ENCODE results near the gene CLCF1. TPM values are rescaled to one million over a fixed set of nuclear protein-coding genes. Genes with fewer than 3 reads are reported as not detected.

CLCF1 gene
- polyA plus RNA-seq, 4 donors: 1.4 to 6.3 (median 3.0) TPM; not detected in 1

DNA sequence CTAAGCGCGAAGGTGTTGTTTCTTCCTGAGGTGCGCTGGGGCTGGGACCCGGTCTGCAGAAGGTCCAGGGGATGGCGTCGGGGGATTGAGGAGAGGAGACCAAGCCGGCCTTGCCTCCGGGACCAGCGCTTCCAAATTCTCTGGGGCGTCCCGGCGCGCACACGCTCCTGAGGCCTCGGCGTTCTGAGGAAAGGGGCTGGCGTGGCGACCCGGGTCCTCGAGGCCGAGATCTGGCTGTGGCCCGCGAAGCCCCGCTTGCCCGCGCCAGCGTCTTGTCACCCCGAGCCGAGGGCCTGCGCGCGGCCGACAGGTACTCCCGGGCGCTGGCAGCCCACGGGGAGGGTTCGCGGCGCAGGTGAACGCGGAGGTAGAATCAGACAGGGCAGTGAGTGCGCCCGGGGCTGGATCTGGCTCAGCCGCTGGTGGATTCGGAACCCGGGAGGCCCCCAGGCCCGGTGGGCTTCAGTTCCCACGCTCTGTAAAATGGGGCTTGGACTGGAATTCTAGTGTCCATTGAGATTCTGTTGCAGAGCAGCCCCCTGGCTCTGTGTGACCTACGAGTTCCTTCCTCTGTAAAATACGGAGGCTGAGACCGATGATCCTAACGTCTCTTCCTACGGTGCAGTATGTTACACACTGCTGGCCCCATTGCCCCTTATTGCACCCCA lies 55.4 kb downstream of the CLCF1 start:
- Histone ChIP-seq H3K36me3 (ENCODE audit: control insufficient read depth in 3 of 3, insufficient read depth in 2 of 3, low read depth in 1 of 3, low read length in 3 of 3) (peaks cover 0 to 17% (median 0%) of the 10 kb centered on the region in 3 donors), H3K9me3 (ENCODE audit: control insufficient read depth in 2 of 2, insufficient read depth in 1 of 2, low read depth in 1 of 2, low read length in 1 of 2) (no peaks in the 10 kb centered on the region), H3K27ac (ENCODE audit: low read depth in 1 of 3, low read length in 2 of 3) (peak overlapping the region in 1 of 3 donors; percentile 98), H3K27me3 (ENCODE audit: control insufficient read depth in 3 of 3, insufficient read depth in 3 of 3, low read length in 3 of 3) (no peaks in the 10 kb centered on the region), H3K4me3 (ENCODE audit: low read depth in 1 of 3, low read length in 3 of 3) (peak overlapping the region; percentile 63 to 85 (median 78)), H3K4me1 (ENCODE audit: control insufficient read depth in 3 of 3, insufficient read depth in 2 of 3, low read depth in 1 of 3, low read length in 2 of 3) (peaks cover 0 to 21% (median under 1%) of the 10 kb centered on the region in 3 donors)
- DNase-seq (peak in 1 of 2 donors; percentile 54), FAIRE-seq (no peak)
- WGBS, 3 donors: 0% methylated on average over 37 to 53 of the region's 53 CpGs

GRCh38 chr11:67317205-67317887 lies 56.1 kb downstream of the CLCF1 start:
- H3K9me3 ChIP-seq (ENCODE audit: control insufficient read depth in 2 of 2, insufficient read depth in 1 of 2, low read depth in 1 of 2, low read length in 1 of 2): no peaks in the 10 kb centered on the region
- H3K4me3 ChIP-seq (ENCODE audit: low read depth in 1 of 3, low read length in 3 of 3): peak overlapping the region; percentile 63 to 85 (median 78)
- FAIRE-seq (no peak), DNase-seq (peak; percentile 97 to 99)
- peaks cover 0 to 23% (median 2%) of the 10 kb centered on the region in 3 donors for H3K4me1 ChIP-seq (ENCODE audit: control insufficient read depth in 3 of 3, insufficient read depth in 2 of 3, low read depth in 1 of 3, low read length in 2 of 3)
- H3K27ac ChIP-seq (ENCODE audit: low read depth in 1 of 3, low read length in 2 of 3): peak overlapping the region; percentile 83 to 98 (median 86)
- 0% methylated on average over 44 to 55 of the region's 55 CpGs for WGBS, 3 donors
- H3K27me3 ChIP-seq (ENCODE audit: control insufficient read depth in 3 of 3, insufficient read depth in 3 of 3, low read length in 3 of 3): no peaks in the 10 kb centered on the region
- peaks cover 0 to 11% (median 0%) of the 10 kb centered on the region in 3 donors for H3K36me3 ChIP-seq (ENCODE audit: control insufficient read depth in 3 of 3, insufficient read depth in 2 of 3, low read depth in 1 of 3, low read length in 3 of 3)

DNA sequence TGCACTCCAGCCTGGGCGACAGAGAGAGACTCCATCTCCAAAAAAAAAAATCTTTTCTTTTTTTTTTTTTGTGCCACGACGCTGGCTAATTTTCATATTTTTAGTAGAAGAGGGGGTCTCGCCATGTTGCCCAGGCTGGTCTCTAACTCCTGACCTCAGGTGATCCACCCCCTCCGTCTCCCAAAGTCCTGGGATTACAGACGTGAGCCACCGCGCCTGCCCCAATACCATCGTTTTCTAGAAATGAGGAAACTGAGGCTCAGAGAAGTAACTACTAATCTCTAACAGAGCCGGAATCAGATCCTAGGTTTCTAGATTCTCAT lies 56.6 kb downstream of the CLCF1 start:
- H3K4me3 ChIP-seq (ENCODE audit: low read depth in 1 of 3, low read length in 3 of 3): peak overlapping the region; percentile 60 to 85 (median 78)
- H3K4me1 ChIP-seq (ENCODE audit: control insufficient read depth in 3 of 3, insufficient read depth in 2 of 3, low read depth in 1 of 3, low read length in 2 of 3): peaks cover 0 to 22% (median 2%) of the 10 kb centered on the region in 3 donors
- H3K27me3 ChIP-seq (ENCODE audit: control insufficient read depth in 3 of 3, insufficient read depth in 3 of 3, low read length in 3 of 3): no peaks in the 10 kb centered on the region
- H3K27ac ChIP-seq (ENCODE audit: low read depth in 1 of 3, low read length in 2 of 3): peak overlapping the region; percentile 83 to 98 (median 86)
- peaks cover 0 to 10% (median 0%) of the 10 kb centered on the region in 3 donors for H3K36me3 ChIP-seq (ENCODE audit: control insufficient read depth in 3 of 3, insufficient read depth in 2 of 3, low read depth in 1 of 3, low read length in 3 of 3)
- H3K9me3 ChIP-seq (ENCODE audit: control insufficient read depth in 2 of 2, insufficient read depth in 1 of 2, low read depth in 1 of 2, low read length in 1 of 2): no peaks in the 10 kb centered on the region
- FAIRE-seq (no peak), DNase-seq (no peak)
- WGBS, 3 donors: 0 to 1% (median 0%) methylated on average over 10 of the region's 10 CpGs

GRCh38 chr11:67315325-67315909 lies 58.0 kb downstream of the CLCF1 start:
- WGBS, 3 donors: 78 to 87% (median 82%) methylated on average over 9 of the region's 9 CpGs
- DNase-seq (no peak), FAIRE-seq (no peak)
- peaks cover 0 to 20% (median 3%) of the 10 kb centered on the region in 3 donors for H3K36me3 ChIP-seq (ENCODE audit: control insufficient read depth in 3 of 3, insufficient read depth in 2 of 3, low read depth in 1 of 3, low read length in 3 of 3)
- H3K4me3 ChIP-seq (ENCODE audit: low read depth in 1 of 3, low read length in 3 of 3): no peak overlapping the region
- no peak overlapping the region for H3K27ac ChIP-seq (ENCODE audit: low read depth in 1 of 3, low read length in 2 of 3)
- no peaks in the 10 kb centered on the region for H3K9me3 ChIP-seq (ENCODE audit: control insufficient read depth in 2 of 2, insufficient read depth in 1 of 2, low read depth in 1 of 2, low read length in 1 of 2)
- no peaks in the 10 kb centered on the region for H3K27me3 ChIP-seq (ENCODE audit: control insufficient read depth in 3 of 3, insufficient read depth in 3 of 3, low read length in 3 of 3)
- peaks cover 0 to 16% (median 2%) of the 10 kb centered on the region in 3 donors for H3K4me1 ChIP-seq (ENCODE audit: control insufficient read depth in 3 of 3, insufficient read depth in 2 of 3, low read depth in 1 of 3, low read length in 2 of 3)

DNA sequence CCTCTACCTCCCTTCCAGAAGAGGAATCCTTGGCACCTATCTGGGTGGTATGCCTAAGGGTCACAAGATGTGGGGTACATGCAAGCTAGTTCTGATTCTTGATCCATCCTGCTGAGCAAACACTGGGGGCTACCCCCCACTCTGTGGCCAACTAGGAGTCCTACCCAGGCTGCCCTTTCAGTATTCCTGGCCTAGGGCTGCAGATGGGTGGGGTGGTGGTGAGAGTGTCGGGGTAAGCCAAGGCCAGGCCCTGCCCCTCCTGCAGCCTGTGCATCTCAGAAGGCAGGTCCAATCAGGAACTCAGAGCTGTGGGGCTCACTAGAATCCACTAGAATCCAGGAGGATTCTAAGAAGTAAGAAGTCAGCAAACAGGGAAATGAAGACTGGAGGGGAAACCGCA lies 59.2 kb downstream of the CLCF1 start:
- Histone ChIP-seq H3K4me1 (ENCODE audit: control insufficient read depth in 3 of 3, insufficient read depth in 2 of 3, low read depth in 1 of 3, low read length in 2 of 3) (peaks cover 0 to 16% (median 2%) of the 10 kb centered on the region in 3 donors), H3K4me3 (ENCODE audit: low read depth in 1 of 3, low read length in 3 of 3) (no peak overlapping the region), H3K27me3 (ENCODE audit: control insufficient read depth in 3 of 3, insufficient read depth in 3 of 3, low read length in 3 of 3) (no peaks in the 10 kb centered on the region), H3K27ac (ENCODE audit: low read depth in 1 of 3, low read length in 2 of 3) (no peak overlapping the region), H3K36me3 (ENCODE audit: control insufficient read depth in 3 of 3, insufficient read depth in 2 of 3, low read depth in 1 of 3, low read length in 3 of 3) (peaks cover 3 to 32% (median 5%) of the 10 kb centered on the region in 3 donors), H3K9me3 (ENCODE audit: control insufficient read depth in 2 of 2, insufficient read depth in 1 of 2, low read depth in 1 of 2, low read length in 1 of 2) (no peaks in the 10 kb centered on the region)
- DNase-seq (no peak), FAIRE-seq (no peak)
- 84 to 86% (median 86%) methylated on average over 2 of the region's 2 CpGs for WGBS, 3 donors

Other genes starting within 250 kb of the CLCF1 start
- gene GRK2, start 107.1 kb downstream of the CLCF1 start, polyA plus RNA-seq: 100 to 1,000 TPM in 2 of 4 donors, 10 to 100 TPM in 2; 78.3 to 153 (median 102) TPM
- 10 to 100 TPM in 3 of 4 donors, 1 to 10 TPM in 1; 7.8 to 26.0 (median 20.1) TPM for gene ANKRD13D, start 84.3 kb downstream of the CLCF1 start, polyA plus RNA-seq
- 10 to 100 TPM; 27.5 to 55.2 (median 32.7) TPM for gene SSH3, start 70.1 kb downstream of the CLCF1 start, polyA plus RNA-seq
- 100 to 1,000 TPM; 137 to 492 (median 310) TPM for gene POLD4, start 20.1 kb downstream of the CLCF1 start, polyA plus RNA-seq
- 10 to 100 TPM; 19.5 to 88.3 (median 40.7) TPM for gene RAD9A, start 18.4 kb upstream of the CLCF1 start, polyA plus RNA-seq
- gene PPP1CA, start 28.3 kb upstream of the CLCF1 start, polyA plus RNA-seq: 100 to 1,000 TPM; 123 to 211 (median 187) TPM
- gene TBC1D10C, start 30.5 kb upstream of the CLCF1 start, polyA plus RNA-seq: 10 to 100 TPM in 1 of 4 donors, 1 to 10 TPM in 3; 2.5 to 18.1 (median 4.1) TPM
- under 1 TPM in 2 of 4 donors, not detected in 2; 0.40 to 0.84 TPM for gene CARNS1, start 42.1 kb upstream of the CLCF1 start, polyA plus RNA-seq
- 10 to 100 TPM; 39.0 to 88.1 (median 74.3) TPM for gene RPS6KB2, start 54.9 kb upstream of the CLCF1 start, polyA plus RNA-seq
- gene PTPRCAP, start 64.1 kb upstream of the CLCF1 start, polyA plus RNA-seq: 10 to 100 TPM in 3 of 4 donors, 1 to 10 TPM in 1; 7.5 to 34.6 (median 15.9) TPM
- 100 to 1,000 TPM; 106 to 208 (median 133) TPM for gene CORO1B, start 69.9 kb upstream of the CLCF1 start, polyA plus RNA-seq
- gene GPR152, start 79.1 kb upstream of the CLCF1 start, polyA plus RNA-seq: under 1 TPM in 1 of 4 donors, not detected in 3; 0.04 TPM
- gene CABP4, start 81.8 kb upstream of the CLCF1 start, polyA plus RNA-seq: 1 to 10 TPM in 1 of 4 donors, under 1 TPM in 2, not detected in 1; 0.27 to 1.1 (median 0.41) TPM
- 100 to 1,000 TPM in 1 of 4 donors, 10 to 100 TPM in 3; 70.3 to 119 (median 71.2) TPM for gene TMEM134, start 95.7 kb upstream of the CLCF1 start, polyA plus RNA-seq
- 100 to 1,000 TPM in 1 of 4 donors, 10 to 100 TPM in 3; 45.7 to 102 (median 79.6) TPM for gene AIP, start 109.4 kb upstream of the CLCF1 start, polyA plus RNA-seq
- 10 to 100 TPM; 31.2 to 42.1 (median 35.9) TPM for gene PITPNM1, start 131.8 kb upstream of the CLCF1 start, polyA plus RNA-seq
- gene CDK2AP2, start 134.6 kb upstream of the CLCF1 start, polyA plus RNA-seq: 100 to 1,000 TPM in 2 of 4 donors, 10 to 100 TPM in 2; 80.0 to 108 (median 97.5) TPM
- gene CABP2, start 149.8 kb upstream of the CLCF1 start, polyA plus RNA-seq: not detected
- 1,000 to 10,000 TPM in 2 of 4 donors, 100 to 1,000 TPM in 2; 714 to 1,471 (median 1,003) TPM for gene GSTP1, start 210.2 kb upstream of the CLCF1 start, polyA plus RNA-seq
- gene NDUFV1, start 233.3 kb upstream of the CLCF1 start, polyA plus RNA-seq: 100 to 1,000 TPM; 170 to 361 (median 249) TPM